Measurements from ENCODE around the gene PRKN. TPM values are rescaled to one million over a fixed set of nuclear protein-coding genes. Genes with fewer than 3 reads are reported as not detected.

The PRKN gene
- total RNA-seq, 4 donors from 2014 or later: 9.6 to 17.0 (median 11.6) TPM

- no peak for TF ChIP-seq CTCF (IDR thresholded peaks at IDR 0.05; ENCODE audit: low read depth)
Measured at GRCh38 chr6:162627362-162627761, 100.2 kb downstream of the PRKN start.

DNA sequence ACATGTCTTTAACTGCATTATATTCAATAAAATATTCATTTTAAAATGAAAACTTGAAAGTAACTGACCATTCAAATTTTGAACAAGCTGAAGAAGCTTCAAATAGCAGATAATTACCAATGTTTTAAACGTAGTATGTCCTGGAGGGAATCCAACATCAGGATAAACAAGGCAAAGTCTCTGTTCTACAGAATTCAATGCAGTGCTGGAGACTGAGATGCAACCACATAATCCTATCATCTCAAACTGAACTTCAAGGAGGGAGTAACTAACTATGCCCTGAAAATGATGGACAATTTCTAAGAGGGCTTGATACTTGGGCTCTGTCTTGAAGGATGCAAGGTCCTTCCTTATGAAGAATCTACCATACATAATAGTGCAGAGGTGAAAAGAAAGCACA lies 100.7 kb downstream of the PRKN start:
- no peak for TF ChIP-seq CTCF (IDR thresholded peaks at IDR 0.05; ENCODE audit: low read depth)

GRCh38 chr6:162625846-162626540 lies 101.6 kb downstream of the PRKN start:
- TF ChIP-seq CTCF (IDR thresholded peaks at IDR 0.05; ENCODE audit: low read depth): no peak

DNA sequence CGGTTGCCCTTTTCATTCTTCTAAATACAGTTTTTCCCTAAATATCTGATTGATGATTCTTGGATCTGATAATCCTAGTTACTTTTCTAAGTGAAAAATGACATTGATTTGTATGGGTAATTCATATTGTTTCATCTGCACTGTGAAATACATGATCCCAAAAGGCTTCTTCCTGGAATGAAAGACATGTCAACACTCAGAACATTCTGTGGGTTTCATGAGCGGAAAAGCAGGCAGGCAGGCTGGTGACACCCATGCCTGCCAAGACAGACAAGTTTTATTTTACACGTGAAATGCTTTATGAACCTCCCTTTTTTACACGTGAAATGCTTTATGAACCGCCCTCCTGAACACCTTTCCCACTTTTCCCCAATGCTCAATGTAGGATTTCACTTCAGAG lies 105.0 kb downstream of the PRKN start:
- TF ChIP-seq CTCF (IDR thresholded peaks at IDR 0.05; ENCODE audit: low read depth): no peak

- TF ChIP-seq CTCF (IDR thresholded peaks at IDR 0.05; ENCODE audit: low read depth): no peak
Measured at GRCh38 chr6:162621246-162621645, 106.3 kb downstream of the PRKN start.

GRCh38 chr6:162620073-162620472 lies 107.5 kb downstream of the PRKN start:
- no peak for TF ChIP-seq CTCF (IDR thresholded peaks at IDR 0.05; ENCODE audit: low read depth)

- TF ChIP-seq CTCF (IDR thresholded peaks at IDR 0.05; ENCODE audit: low read depth): no peak
Measured at GRCh38 chr6:162618448-162619002, 109.0 kb downstream of the PRKN start.
